Loucy (cell line): Measurements from ENCODE around the gene NHSL2.

Experiments
- H2AFZ ChIP-seq: fragments of 200-600 bp; sonication (generic); 2 replicates; pipeline ENCODE4 v1.6.0; 2016; ENCODE audit warnings: antibody characterized with exemption, mild to moderate bottlenecking, low read length, moderate library complexity
- H3F3A ChIP-seq: fragments of 200-600 bp; 2 replicates; pipeline ENCODE4 v1.6.0; 2016; ENCODE audit warnings: antibody characterized with exemption, low read depth, mild to moderate bottlenecking
- H3K27me3 ChIP-seq: fragments of 200-600 bp; sonication (generic); 2 replicates; pipeline ENCODE4 v1.6.1; 2014; ENCODE audit warnings: low read length, mild to moderate bottlenecking; ENCODE audit not compliant: insufficient read depth, poor library complexity, severe bottlenecking
- H3K36me3 ChIP-seq: fragments of 200-600 bp; sonication (generic); 2 replicates; pipeline ENCODE4 v1.6.1; 2016; ENCODE audit warnings: low read length; ENCODE audit not compliant: insufficient read depth
- H3K4me1 ChIP-seq: fragments of 200-600 bp; sonication (generic); 2 replicates; pipeline ENCODE4 v1.5.1; 2014; ENCODE audit warnings: low read length, mild to moderate bottlenecking; ENCODE audit not compliant: insufficient read depth, poor library complexity, severe bottlenecking
- H3K4me2 ChIP-seq: fragments of 200-600 bp; sonication (generic); 2 replicates; pipeline ENCODE4 v1.6.0; 2014; ENCODE audit warnings: antibody characterized with exemption, low read length, low read depth, mild to moderate bottlenecking; ENCODE audit not compliant: poor library complexity, severe bottlenecking
- H3K4me3 ChIP-seq: fragments of 200-600 bp; sonication (generic); 2 replicates; pipeline ENCODE4 v1.5.1; 2014; ENCODE audit warnings: low read length, mild to moderate bottlenecking, mixed read lengths; ENCODE audit not compliant: poor library complexity, severe bottlenecking
- H3K79me2 ChIP-seq: fragments of 200-600 bp; sonication (generic); 2 replicates; pipeline ENCODE4 v1.6.1; 2014; ENCODE audit warnings: low read length; ENCODE audit not compliant: insufficient read depth
- H3K9ac ChIP-seq: fragments of 200-600 bp; sonication (generic); 2 replicates; pipeline ENCODE4 v1.6.0; 2014; ENCODE audit warnings: mild to moderate bottlenecking, low read depth, low read length, moderate library complexity; ENCODE audit not compliant: poor library complexity, severe bottlenecking
- H3K9me2 ChIP-seq: fragments of 200-600 bp; sonication (generic); replicated peaks from 2 replicates; pipeline ENCODE4 v1.6.1; 2016; ENCODE audit warnings: low read depth, low read length, mixed read lengths
- H3K9me3 ChIP-seq: fragments of 200-600 bp; sonication (generic); 2 replicates; pipeline ENCODE4 v1.6.1; 2014; ENCODE audit warnings: mild to moderate bottlenecking, antibody characterized with exemption, low read length, low read depth; ENCODE audit not compliant: insufficient read depth
- H4K20me1 ChIP-seq: fragments of 200-600 bp; sonication (generic); 2 replicates; pipeline ENCODE4 v1.6.0; 2014; ENCODE audit warnings: antibody characterized with exemption, low read length, mild to moderate bottlenecking; ENCODE audit not compliant: insufficient read depth, poor library complexity, severe bottlenecking
- EZH2phosphoT487 ChIP-seq: fragments of 200-600 bp; IDR thresholded peaks from 2 replicates; pipeline ENCODE4 v1.6.1; 2018; ENCODE audit warnings: antibody characterized with exemption, mild to moderate bottlenecking, moderate library complexity, borderline replicate concordance
- TF ChIP-seq, protein P1 (sequence below): fragments of 200-600 bp; sonication (generic); conservative IDR thresholded peaks from 2 replicates; pipeline ENCODE4 v1.5.1; 2014; ENCODE audit warnings: mild to moderate bottlenecking, antibody characterized with exemption, low read length

NHSL2 gene

DNA sequence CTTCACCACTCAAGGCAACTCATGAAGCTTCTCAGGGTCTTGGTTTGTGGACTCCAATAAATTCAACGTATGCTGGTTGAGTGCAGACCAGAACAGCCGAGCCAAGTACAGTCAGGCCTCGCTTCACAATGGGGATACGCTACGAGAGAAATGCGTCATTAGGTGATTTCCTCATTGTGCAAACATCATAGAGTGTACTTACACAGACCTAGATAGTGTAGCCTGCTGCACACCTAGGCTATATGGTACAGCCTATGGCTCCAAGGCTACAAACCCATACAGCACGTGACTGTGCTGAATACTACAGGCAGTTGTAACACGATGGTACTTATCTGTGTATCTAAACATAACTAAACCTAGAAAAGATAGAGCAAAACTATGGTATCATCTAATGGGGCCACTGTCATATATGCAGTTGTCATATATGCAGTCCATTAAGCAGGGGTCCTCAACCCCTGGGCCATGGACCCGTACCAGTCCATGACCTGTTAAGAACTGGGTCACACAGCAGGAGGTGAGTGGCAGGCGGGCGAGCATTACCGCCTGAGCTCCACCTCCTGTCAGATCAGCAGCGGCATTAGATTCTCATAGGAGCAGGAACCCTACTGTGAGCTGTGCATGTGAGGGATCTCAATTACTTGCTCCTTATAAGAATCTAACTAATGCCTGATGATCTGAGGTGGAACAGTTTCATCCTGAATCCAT, 189.6 kb downstream of the NHSL2 start:
- Histone ChIP-seq H2AFZ (no peak overlapping the region), H3K4me2 (peak overlapping the region; percentile 69), H3K27me3 (no peaks in the 10 kb centered on the region), H4K20me1 (no peaks in the 10 kb centered on the region), H3K9me2 (no peaks in the 10 kb centered on the region), H3K9me3 (no peaks in the 10 kb centered on the region), H3K4me1 (peaks cover 37% of the 10 kb centered on the region), H3K4me3 (peak overlapping the region; percentile 39), H3K36me3 (no peaks in the 10 kb centered on the region), H3K9ac (peak overlapping the region; percentile 22), H3K79me2 (no peaks in the 10 kb centered on the region), H3F3A (no peaks in the 10 kb centered on the region)
- TF ChIP-seq EZH2phosphoT487: no peak
- TF ChIP-seq, protein P1, sequence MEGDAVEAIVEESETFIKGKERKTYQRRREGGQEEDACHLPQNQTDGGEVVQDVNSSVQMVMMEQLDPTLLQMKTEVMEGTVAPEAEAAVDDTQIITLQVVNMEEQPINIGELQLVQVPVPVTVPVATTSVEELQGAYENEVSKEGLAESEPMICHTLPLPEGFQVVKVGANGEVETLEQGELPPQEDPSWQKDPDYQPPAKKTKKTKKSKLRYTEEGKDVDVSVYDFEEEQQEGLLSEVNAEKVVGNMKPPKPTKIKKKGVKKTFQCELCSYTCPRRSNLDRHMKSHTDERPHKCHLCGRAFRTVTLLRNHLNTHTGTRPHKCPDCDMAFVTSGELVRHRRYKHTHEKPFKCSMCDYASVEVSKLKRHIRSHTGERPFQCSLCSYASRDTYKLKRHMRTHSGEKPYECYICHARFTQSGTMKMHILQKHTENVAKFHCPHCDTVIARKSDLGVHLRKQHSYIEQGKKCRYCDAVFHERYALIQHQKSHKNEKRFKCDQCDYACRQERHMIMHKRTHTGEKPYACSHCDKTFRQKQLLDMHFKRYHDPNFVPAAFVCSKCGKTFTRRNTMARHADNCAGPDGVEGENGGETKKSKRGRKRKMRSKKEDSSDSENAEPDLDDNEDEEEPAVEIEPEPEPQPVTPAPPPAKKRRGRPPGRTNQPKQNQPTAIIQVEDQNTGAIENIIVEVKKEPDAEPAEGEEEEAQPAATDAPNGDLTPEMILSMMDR: no peak

DNA sequence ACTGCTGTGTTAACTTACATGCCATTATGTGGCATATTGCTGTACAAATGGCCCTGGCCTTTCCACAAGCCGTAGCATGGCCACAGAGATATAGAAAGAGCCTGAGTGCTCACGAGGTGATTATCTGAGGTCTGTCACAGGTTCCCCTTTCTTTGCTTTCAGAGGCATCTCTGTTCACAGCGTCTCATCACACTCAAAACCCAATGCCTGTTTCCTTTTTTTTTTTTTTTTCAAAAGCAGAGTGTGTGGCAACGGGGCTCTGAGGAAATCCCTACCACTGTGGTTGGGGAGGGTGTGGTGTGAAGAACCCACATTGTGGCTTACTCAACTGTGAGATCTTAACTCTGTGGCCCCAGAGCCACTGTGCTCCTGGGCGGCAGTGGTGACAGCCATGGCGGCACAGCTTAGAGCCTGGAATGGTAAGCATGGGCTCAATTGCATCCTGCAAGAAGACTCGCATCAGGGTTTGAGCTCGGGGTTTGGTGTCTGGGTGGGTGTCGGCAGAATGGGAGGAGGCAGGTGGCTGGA, 190.2 kb downstream of the NHSL2 start:
- no peaks in the 10 kb centered on the region for H3K9me3 ChIP-seq
- no peaks in the 10 kb centered on the region for H3K36me3 ChIP-seq
- no peaks in the 10 kb centered on the region for H4K20me1 ChIP-seq
- H3K27me3 ChIP-seq: no peaks in the 10 kb centered on the region
- no peaks in the 10 kb centered on the region for H3K9me2 ChIP-seq
- H3K9ac ChIP-seq: peak overlapping the region; percentile 46
- no peaks in the 10 kb centered on the region for H3K79me2 ChIP-seq
- TF ChIP-seq, protein P1: no peak
- TF ChIP-seq EZH2phosphoT487: no peak
- no peaks in the 10 kb centered on the region for H3F3A ChIP-seq
- H2AFZ ChIP-seq: no peak overlapping the region
- peak overlapping the region; percentile 62 for H3K4me3 ChIP-seq
- peak overlapping the region; percentile 69 for H3K4me2 ChIP-seq
- peaks cover 41% of the 10 kb centered on the region for H3K4me1 ChIP-seq

DNA sequence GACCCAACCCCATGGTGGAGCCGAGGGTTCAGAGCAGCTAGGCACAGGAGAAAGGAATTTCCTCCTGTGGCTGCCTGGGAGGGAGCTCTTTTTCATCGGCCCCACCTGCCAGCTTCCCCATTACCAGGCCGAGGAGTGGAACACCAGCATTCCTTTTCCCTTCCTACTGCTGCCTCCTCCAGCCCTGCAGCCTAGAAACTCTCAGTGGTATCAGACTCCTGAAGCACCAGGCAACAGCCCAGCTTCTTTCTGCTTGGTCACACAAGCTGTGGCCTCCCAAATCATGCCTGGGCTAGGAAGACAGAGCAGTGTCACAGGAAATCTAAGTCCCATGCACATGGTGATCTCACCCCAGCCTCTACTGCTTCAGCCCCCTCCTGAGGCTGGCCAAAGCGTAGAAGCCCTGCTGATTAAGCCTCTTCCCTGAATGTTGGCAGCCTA, 191.0 kb downstream of the NHSL2 start:
- Histone ChIP-seq H3K27me3 (no peaks in the 10 kb centered on the region), H3K4me1 (peaks cover 41% of the 10 kb centered on the region), H3K9me3 (no peaks in the 10 kb centered on the region), H3F3A (no peaks in the 10 kb centered on the region), H3K4me2 (peak overlapping the region; percentile 69), H2AFZ (no peak overlapping the region), H3K9ac (peak overlapping the region; percentile 46), H3K79me2 (no peaks in the 10 kb centered on the region), H4K20me1 (no peaks in the 10 kb centered on the region), H3K36me3 (no peaks in the 10 kb centered on the region), H3K9me2 (no peaks in the 10 kb centered on the region), H3K4me3 (peak overlapping the region; percentile 62)
- no peak for TF ChIP-seq EZH2phosphoT487
- TF ChIP-seq, protein P1: no peak
